HG02763 (cell line): Measurements from ENCODE around the gene FARS2.

ENCODE experiments used
- ATAC-seq: cut with Tn5 transposase; IDR thresholded peaks from one replicate; pipeline ENCODE4 v1.9.1; 2021; ENCODE audit warnings: mild to moderate bottlenecking, moderate library complexity; ENCODE audit not compliant: unreplicated experiment

The FARS2 gene

DNA sequence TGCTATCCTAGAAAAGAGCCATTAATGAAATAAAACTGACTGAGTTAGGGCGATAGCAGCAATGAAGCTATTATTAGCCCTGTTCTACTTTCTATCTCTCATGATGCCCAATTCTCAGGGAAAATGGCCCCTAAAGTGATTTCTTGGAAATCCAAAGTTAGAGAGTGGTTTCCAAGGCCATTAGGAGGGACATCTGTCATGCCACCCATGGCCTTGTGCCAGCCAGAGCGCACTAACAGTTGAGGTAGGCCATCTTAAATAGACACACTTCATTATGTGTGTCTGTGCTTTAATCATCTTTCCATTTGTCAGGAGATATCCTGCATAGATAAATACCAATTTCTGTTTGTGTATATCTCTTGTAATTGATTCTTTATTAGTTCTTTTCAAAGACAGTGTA, 483.8 kb downstream of the FARS2 start:
- ATAC-seq = no peak

DNA sequence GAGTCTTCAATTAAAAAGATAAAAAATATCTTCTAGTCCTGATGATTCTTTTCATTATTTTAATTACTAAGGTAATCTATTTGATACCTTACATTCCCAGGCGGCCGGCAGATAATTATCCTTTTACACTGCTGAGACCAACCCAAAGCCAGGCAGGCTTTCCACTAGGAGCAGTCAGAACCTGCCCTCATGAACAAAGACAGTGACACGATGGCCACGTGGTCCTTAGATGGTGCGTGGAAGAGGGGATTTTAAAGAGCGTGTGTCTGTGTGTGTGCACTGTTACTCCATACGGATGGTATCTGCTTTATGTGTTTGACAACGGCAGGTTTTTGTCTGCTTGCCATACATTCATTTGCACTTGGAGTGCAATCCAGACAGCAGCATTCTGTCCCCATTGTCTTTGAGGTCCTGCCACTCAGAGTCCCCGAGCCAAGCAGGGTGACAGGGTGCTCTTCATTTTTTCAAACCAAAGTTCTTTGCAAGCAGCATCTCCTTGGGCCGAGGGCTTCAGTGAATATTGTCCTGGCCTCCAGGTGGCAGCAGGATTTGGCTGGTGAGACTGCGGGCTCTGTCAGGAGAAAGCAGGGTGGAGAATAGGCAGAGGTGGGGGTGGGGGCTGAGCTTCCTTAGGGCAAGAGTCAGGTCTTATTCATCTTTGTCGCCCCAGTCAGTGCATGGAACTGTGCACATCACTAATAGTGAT, 484.9 kb downstream of the FARS2 start:
- no peak for ATAC-seq

DNA sequence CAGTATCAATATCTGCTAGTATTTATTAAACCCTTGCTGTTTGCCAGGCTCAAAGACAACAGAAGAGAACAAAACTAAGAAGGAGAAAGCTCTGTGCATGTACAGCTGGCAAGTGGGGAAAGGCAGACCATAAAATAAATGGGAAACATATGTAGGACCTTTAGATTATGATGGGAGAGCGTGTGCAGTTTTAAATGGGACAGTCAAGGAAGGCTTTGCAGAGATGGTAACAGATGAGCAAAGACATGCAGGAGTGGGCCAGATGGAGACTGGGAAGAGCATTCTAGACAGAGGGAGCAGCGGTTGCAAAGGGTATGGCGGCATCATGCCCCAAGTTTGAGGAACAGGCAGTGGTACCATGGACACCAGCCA, 485.4 kb downstream of the FARS2 start:
- no peak for ATAC-seq

GRCh38 chr6:5747379-5747778, 486.1 kb downstream of the FARS2 start:
- no peak for ATAC-seq

- ATAC-seq = no peak
Measured at GRCh38 chr6:5749016-5749650, 487.8 kb downstream of the FARS2 start.

GRCh38 chr6:5749651-5750215, 488.4 kb downstream of the FARS2 start:
- ATAC-seq = no peak

DNA sequence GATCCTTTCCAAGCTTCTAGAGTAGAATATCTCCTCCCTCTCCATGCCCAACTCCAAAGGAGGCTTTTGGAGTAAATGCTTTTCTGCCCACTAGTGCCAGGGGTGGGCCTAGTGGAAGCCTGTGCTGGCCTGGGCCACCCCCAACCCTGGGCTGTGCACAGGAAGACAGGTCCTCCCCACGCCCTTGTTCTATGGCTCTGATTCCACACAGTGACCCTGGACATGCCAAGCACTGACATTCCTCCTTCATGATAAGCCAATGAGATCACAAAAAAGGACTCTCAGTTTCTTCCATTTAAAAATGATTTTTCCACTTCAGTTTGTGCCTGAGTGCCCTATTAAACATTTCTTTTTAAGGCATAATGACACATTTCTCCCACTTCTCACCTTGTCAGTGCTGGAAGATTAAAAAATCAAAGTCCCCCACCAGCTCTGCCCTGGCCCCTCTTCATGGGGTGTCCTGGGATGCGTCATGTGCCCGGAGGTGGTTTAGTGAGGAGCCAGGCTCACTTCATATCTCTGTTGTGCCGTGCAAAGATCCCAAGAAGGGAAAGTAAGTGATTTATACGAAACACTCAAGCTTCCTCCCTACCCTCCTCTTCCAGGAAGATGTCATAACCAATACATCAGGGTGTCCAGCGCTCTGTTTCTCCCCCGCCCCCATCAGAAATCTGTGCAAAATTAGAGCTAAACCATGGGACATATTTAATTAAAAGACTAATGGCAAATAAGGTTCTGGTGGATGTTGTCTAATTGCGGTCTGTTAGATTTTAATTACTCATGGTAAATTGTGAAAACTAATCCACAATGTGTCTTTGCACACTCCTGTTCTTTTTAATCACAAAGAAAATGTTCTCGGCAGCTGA, 490.4 kb downstream of the FARS2 start:
- no peak for ATAC-seq

GRCh38 chr6:5752391-5752680, 491.0 kb downstream of the FARS2 start:
- ATAC-seq = no peak

GRCh38 chr6:5753209-5753608, 491.9 kb downstream of the FARS2 start:
- no peak for ATAC-seq

DNA sequence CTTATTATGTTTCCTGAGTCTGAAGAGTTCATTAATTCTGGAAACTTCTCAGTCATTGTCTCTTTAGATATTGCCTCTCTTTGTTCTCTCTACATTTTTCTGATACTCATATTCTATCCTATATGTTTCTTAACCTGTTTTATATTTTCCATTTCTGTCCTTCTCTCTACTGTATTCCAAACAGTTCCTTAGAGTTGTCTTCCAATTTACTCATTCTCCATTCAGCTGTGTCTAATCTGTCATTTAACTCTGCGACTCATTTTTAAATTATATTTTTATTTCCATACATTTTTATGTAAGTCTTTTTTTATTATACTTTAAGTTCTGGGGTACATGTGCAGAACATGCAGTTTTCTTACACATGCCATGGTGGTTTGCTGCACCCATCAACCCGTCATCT, 493.6 kb downstream of the FARS2 start:
- ATAC-seq = no peak

GRCh38 chr6:5759571-5759970, 498.3 kb downstream of the FARS2 start:
- no peak for ATAC-seq

DNA sequence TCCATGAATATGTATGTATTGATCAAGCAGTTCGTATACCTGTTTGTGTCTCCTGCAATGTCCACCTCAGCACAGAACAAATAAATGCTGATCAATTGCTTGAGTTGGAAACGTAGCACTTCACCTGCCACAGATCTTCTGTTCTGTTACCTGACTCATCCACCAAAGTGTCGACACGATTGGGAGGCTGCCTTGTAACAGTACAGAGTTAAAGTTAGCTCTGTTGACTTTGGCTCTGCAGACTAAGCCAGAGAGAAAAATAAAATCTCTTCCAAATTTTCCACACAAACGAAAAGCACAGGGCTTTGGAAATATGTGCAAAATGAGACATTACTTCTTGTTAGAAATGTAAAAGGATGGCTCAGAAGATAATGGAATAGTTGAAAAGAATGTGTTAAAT, 500.1 kb downstream of the FARS2 start:
- no peak for ATAC-seq

DNA sequence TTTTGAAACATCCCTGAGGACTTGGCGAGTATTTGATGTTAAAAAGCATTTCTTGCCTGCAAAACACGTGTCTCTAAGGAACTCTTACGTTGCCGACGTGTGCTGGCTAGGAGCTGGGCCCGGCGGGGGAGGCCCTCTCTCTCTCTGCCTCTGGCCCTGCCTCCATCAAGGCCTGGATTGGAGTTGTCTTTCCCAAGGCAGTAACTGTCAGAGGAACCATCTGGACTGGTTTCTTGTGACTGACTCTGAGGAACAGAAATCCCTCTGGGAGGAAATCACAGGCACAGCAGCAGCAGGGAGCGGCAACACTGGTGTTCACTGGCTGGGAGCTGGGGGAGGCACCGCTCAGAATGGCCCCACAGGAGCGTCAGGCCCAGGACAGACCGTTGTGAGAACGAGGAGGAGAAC, 501.3 kb downstream of the FARS2 start:
- ATAC-seq = no peak

GRCh38 chr6:5763407-5763806, 502.1 kb downstream of the FARS2 start:
- no peak for ATAC-seq

DNA sequence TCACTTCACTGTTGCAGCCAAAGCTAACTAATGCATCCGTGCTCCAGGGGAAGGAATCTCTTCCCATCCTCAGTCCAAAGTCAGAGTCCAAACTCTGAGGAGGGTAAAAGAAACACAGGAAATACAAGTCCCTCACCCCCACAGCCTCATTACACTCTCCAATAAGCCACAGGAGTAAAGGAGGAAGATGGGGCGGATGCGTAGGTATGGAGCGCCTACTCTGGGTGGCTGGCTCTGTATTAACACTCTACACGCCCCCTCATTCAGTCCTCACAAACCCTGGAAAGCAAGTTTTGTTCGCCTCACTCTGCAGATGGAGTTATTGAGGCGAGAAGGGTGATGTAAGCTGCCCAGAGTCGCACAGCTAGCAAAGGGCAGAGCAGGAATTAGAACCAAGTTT, 502.6 kb downstream of the FARS2 start:
- ATAC-seq = no peak

- no peak for ATAC-seq
Measured at GRCh38 chr6:5764401-5764955, 503.2 kb downstream of the FARS2 start.

GRCh38 chr6:5765141-5765760, 503.9 kb downstream of the FARS2 start:
- ATAC-seq = no peak

GRCh38 chr6:5766260-5766659, 504.9 kb downstream of the FARS2 start:
- no peak for ATAC-seq

DNA sequence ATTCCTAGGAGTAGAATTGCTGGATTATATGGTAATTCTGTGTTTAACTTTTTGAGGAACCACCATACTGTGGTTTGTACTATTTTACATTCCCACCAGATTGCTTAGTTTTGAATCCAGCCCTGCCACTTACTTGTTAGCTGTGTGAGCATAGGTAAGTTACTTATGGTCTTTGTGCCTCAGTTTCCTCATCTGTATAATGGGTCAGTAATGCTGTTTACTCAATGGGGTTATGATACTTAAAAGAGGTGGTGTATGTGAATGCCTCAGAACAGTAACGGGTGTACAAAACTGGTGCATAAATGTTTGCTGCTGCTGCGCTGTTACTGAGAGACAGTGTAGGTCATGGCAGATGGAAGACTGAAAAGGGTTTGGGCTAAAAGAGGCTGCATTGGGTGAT, 506.2 kb downstream of the FARS2 start:
- no peak for ATAC-seq

DNA sequence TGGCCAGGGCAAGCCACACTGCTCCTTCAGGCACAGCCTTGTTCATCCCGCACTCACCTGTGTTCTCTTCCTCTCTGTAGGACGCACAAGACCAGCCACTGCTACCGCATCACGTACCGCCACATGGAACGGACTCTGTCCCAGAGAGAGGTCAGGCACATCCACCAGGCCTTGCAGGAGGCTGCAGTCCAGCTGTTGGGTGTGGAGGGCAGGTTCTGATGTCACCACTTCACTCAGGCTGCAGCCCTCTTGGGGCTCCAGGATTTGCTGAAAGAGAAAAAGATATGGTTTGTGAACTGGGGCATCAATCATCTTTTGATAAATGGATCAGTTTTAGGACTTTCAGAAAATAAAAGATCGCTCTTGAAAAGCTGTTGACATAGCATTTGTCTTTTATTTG, 509.9 kb downstream of the FARS2 start:
- ATAC-seq = no peak

DNA sequence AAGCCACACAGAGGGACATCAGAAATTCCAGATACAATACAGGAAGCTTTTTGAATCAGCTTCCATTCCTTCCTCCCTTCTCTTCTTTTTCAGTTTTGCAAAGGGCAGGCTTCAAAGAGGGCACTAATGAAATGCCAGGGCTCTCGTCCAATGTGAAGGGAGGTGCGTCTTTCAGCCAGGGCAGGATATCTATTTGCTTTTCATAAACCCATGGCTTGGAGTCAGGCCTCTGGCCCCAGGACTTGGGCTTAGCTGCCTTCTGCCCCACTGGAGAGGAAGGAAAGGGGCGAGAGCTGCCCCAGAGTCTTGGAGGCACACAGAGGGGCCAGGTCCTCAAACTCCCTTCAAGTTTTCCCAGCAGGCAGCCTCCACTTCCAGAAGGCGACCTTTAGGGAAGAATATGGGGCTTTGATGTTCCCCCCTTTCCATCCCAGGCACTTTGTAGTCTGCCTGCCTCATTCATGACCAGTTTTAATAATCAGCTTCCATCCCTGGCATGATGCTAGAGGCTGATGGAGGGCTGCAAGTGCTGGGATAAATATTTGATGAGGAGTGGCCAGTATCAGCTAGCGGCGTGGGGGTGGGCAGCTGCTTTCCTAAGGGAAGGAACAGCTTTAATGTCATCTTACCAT, 510.6 kb downstream of the FARS2 start:
- no peak for ATAC-seq
